Keratinocyte (primary cell): ENCODE results near the gene MMRN2.
A peak's percentile ranks its signal among the peaks of the same experiment; 100 is the strongest.

Experiments
- CTCF ChIP-seq, 3 experiments: IDR thresholded peaks in 1 of 3; conservative IDR thresholded peaks in 1 of 3; optimal IDR thresholded peaks in 1 of 3; 2 replicates in 2 of 3; 3 replicates in 1 of 3; pipeline versions ENCODE3 to v1.5.1; 2011; ENCODE audit warnings: low read length in 3 of 3, mild to moderate bottlenecking in 3 of 3, moderate library complexity in 2 of 3, control low read depth in 1 of 3, inconsistent platforms in 1 of 3; ENCODE audit not compliant: insufficient read depth in 2 of 3; ENCODE audit errors: extremely low read depth in 1 of 3
- EZH2 ChIP-seq: IDR thresholded peaks from one replicate; pipeline ENCODE4 v1.6.1; 2012; ENCODE audit warnings: inconsistent platforms, mild to moderate bottlenecking, low read length, moderate library complexity

DNA sequence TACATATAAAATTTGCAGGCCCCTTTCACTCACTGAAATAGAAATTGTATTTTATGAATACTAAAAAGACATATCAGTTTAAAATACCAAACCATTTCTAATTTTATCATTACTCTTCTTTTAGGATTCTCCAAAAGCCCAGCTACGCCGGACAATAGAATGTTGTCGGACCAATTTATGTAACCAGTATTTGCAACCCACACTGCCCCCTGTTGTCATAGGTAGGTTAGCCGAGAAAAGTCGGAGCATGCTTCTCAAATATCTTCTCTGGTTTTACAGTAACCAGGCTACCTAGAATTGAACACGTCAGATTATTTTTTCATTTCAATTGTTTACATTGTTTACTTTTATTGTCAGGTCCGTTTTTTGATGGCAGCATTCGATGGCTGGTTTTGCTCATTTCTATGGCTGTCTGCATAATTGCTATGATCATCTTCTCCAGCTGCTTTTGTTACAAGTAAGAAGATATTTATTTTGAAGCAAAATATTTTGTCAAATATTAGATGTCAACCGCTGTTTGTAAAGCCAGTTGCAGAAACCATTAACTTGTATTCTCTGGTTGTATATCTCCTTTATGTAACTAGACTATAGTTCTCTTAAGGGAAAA lies 57.6 kb downstream of the MMRN2 start:
- peak; percentile 58 to 64 (median 61) for TF ChIP-seq CTCF (optimal IDR thresholded peaks at IDR 0.05 in 1 of 3, IDR thresholded peaks at IDR 0.05 in 1 of 3, conservative IDR thresholded peaks at IDR 0.05 in 1 of 3; ENCODE audit: extremely low read depth in 1 of 3, insufficient read depth in 2 of 3, low read length in 3 of 3)
- TF ChIP-seq EZH2, result no peak
